ENCODE measurements around the gene POLD4.

GRCh38 chr11:67322049-67322448, 31.3 kb downstream of the POLD4 start:
- TF ChIP-seq CTCF (IDR thresholded peaks at IDR 0.05 in 8 of 11, conservative IDR thresholded peaks at IDR 0.05 in 3 of 11) (no peak), POLR2A (IDR thresholded peaks at IDR 0.05) (no peak), POLR2AphosphoS5 (IDR thresholded peaks at IDR 0.05) (no peak)

Measured in spleen (tissue), 7 donors.